Measurements from ENCODE around the gene NRCAM.
"Not testable (repeated sequence)": the region's sequence is repeated elsewhere in the genome, so short reads cannot be mapped to it uniquely, and the experiment has no call there.

The NRCAM gene

GRCh38 chr7:108303332-108303731 is 152.9 kb downstream of the NRCAM start:
- no peak for DNase-seq

DNA sequence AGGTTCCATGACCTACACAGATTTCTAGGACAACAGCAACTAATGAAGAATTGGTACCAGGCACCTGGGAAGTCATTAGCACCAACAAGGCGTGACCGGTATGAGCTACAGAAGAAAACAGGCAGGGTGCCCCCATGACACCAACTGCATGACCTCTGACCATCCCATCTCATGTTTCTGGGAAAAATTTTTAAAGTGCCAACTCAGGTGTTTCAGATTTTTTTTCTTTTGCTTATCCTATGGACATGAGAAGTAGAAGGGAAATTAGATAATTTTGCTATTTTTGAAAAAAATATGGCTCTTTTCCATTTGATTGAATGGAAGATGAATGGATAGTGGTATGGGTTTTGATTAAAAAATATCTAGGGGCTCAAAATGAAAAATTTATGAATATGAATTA is 154.8 kb downstream of the NRCAM start:
- no peak for DNase-seq

DNA sequence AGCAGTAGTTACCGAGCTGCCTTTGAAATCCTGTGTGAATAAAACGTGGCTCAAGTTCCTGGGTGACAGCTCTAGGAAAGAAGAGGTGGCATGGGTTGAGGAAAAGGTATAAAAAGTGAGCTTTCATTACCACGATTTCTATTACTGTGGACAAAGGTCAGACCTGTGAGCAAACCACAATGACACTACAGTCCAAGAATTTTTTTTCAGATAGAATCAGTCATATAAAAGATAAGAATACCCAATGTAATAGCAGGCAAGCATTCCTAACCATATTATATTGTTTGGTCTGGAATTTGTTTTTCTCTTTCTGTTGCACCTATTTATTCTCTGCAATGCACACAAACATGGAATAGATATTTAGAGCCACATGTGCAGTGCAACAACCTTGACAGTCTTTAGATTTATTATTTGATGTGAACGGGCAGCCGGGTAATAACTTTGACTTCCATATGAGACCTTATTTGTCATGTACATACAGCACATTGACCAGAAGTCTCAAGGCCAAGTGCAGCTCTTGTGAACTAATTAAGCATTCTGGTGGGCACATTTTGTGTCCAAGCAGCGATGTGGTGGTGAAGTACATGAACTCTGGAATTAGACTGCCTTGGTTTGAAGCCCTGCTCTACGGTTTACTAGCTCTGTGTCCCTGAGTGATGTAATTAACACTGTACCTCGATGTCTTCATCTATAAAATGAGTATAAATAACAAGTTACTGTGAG is 156.8 kb downstream of the NRCAM start:
- no peak for DNase-seq

GRCh38 chr7:108296911-108297310 is 159.3 kb downstream of the NRCAM start:
- no peak for DNase-seq

DNA sequence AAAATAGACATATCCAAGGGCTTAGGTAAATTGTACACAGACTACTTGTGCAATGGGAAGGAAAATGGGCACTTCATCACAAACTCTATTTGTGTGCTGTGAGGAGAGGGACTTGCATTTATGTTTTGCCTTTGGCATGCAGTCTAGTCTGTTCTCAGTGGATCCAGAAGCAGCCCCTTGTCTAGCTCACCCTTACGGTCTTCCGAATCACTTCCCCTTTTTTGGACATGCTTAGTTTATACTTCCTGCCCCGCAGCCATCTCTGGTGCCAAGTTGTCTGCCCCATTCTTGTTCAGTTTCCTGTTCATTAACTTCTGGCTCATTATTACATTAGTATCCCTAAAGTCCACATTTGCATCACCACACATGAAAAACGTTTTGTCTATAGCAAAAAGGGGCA is 161.6 kb downstream of the NRCAM start:
- DNase-seq: no peak

- no peak for DNase-seq
Measured at GRCh38 chr7:108293149-108293612, 163.1 kb downstream of the NRCAM start.

DNA sequence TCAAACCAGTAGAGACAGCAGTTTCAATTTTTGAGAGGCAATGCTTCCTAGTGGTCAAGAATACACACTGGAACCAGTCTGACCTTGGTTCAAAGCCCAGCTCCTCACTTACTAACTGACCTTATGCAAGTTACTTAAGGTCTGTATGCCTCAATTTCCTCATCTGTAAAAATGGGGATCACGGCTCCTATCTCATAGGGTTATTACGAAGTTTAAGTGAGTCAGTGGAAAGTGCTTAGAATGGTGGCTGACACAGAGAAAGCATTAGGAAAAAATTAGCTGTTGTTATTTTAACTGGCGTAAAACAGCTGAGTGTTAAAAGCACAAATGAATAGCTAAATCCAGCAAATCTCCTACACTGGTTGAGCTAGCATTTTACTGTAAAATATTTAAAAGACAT is 163.7 kb downstream of the NRCAM start:
- no peak for DNase-seq

- no peak for DNase-seq
Measured at GRCh38 chr7:108291791-108292440, 164.3 kb downstream of the NRCAM start.

GRCh38 chr7:108291152-108291508 is 165.1 kb downstream of the NRCAM start:
- DNase-seq: no peak

- no peak for DNase-seq
Measured at GRCh38 chr7:108290459-108291151, 165.6 kb downstream of the NRCAM start.

GRCh38 chr7:108289852-108290251 is 166.4 kb downstream of the NRCAM start:
- DNase-seq: no peak

DNA sequence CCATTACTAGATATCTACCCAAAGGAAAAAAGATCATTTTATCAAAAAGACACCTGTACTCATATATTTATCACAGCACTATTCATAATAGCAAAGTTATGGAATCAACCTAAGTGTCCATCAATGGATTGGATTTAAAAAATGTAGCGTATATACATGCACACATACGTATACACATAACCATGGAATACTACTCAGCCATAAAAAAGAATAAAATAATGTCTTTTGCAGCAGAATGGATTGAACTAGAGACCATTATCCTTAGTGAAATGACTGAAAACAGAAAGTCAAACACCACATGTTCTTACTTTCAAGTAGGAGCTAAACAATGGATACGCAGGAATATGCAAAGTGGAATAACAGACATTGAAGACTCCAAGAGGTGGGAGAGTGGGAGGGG is 168.4 kb downstream of the NRCAM start:
- DNase-seq: no peak

DNA sequence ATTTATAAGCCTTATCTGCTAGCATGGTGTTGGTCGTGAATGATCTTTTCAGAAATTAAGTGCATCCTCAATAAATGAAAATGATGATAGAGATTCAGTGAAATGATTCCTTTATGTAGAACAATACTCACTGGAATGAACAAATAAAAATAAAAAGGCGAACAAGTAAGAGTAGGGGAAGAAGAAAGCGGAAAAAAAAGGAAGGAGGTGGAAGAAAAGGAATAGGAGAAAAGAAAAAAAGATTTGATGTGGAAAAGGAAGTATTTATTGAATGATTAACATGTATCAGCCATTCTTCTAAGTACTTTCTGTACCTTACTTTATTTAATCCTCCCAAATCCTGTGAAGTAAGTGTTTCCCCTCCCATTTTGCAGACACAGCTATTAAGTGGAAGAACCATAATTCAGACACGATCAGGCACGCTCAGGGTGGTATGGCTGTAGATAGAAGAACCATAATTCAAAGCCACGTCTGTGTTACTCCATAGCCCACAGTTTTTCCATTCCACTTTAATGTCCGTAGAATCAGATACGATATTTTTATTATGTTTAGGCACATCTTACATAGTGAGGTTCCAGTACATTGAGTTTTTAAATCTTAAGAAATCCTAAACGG is 169.8 kb downstream of the NRCAM start:
- no peak for DNase-seq

DNA sequence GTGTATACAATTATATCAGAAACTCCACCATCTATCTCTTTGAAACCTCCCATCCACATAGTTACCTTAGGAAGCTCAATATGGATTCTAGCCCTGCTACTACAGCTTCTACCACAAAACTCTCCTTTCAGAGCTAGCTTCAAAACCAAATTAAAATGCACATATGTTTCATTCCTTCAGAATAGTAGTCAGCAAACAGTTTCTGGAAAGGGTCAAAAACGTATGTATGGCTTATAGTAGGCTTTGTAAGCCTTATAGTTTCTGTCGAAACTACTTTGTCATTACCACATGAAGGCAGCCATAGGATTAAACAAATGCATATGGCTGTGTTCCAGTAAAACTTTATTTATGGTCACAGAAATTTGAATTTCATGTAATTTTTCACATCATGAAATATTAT is 170.5 kb downstream of the NRCAM start:
- no peak for DNase-seq

GRCh38 chr7:108285003-108285368 is 171.2 kb downstream of the NRCAM start:
- no peak for DNase-seq

DNA sequence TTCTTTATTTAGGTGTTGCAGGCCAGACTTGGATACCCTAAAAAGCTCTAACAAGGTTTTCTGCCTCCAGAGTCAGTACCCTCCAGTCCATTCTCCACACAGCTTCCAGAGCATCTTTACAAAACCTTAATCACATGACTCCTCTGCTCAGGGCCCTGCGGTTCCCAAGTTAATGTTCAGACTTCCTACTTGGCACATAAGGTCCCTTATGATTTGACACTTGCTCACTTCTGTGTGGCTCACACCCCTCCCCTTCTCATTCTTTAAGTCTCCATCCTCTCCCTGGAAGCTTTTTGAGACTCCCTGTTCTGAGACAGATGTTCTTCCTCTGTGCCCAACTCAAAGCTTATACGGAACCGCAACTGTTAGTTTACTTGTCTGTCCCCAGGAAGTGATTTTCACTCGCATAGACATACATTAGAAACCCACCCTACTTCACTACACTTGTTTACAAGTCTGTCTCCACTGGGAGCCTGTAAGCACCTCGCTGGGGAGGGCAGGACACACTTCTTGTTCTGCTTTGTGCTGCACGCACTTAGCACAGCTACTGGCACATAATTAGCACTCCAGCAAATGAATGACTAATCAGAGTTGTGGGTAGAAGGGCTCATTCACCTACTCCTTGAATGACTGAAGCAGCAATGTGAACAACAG is 171.8 kb downstream of the NRCAM start:
- DNase-seq: no peak

- no peak for DNase-seq
Measured at GRCh38 chr7:108283252-108283651, 173.0 kb downstream of the NRCAM start.

GRCh38 chr7:108282427-108282996 is 173.7 kb downstream of the NRCAM start:
- DNase-seq: no peak

- no peak for DNase-seq
Measured at GRCh38 chr7:108280136-108280535, 176.1 kb downstream of the NRCAM start.

GRCh38 chr7:108278776-108279175 is 177.5 kb downstream of the NRCAM start:
- no peak for DNase-seq

GRCh38 chr7:108278281-108278680 is 178.0 kb downstream of the NRCAM start:
- DNase-seq: no peak

DNA sequence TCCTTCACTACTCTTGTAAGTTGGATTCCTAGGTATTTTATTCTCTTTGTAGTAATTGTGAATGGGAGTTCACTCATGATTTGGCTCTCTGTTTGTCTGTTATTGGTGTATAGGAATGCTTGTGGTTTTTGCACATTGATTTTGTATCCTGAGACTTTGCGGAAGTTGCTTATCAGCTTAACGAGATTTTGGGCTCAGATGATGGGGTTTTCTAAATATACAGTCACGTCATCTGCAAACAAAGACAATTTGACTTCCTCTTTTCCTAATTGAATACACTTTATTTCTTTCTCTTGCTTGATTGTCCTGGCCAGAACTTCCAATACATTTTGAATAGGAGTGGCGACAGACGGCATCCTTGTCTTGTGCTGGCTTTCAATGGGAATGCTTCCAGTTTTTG is 181.8 kb downstream of the NRCAM start:
- not testable (repeated sequence) for DNase-seq

- not testable (repeated sequence) for DNase-seq
Measured at GRCh38 chr7:108272891-108273290, 183.3 kb downstream of the NRCAM start.

All from NCI-H524 treated with DMSO at 0.1 percent for 48 hours (cell line).